HepG2 (cell line): ENCODE measurements around the gene NUDT22. TPM values are rescaled to one million over a fixed set of nuclear protein-coding genes. Genes with fewer than 3 reads are reported as not detected.

ENCODE experiments used
- ARNT ChIP-seq: fragments of 450-650 bp; IDR thresholded peaks from 2 replicates; pipeline ENCODE4 v1.6.1; 2017
- HNF4G ChIP-seq, 2 experiments: sonication (generic) in 1 of 2; formaldehyde crosslinking in 1 of 2; IDR thresholded peaks; 2 replicates each; pipeline versions ENCODE4 v1.4.0 to v1.6.1; 2011 to 2020; ENCODE audit warnings: borderline replicate concordance in 2 of 2, low read depth in 2 of 2, mild to moderate bottlenecking in 2 of 2, low read length in 1 of 2, missing genetic modification reagents in 1 of 2, moderate library complexity in 1 of 2
- MED1 ChIP-seq: sonication (generic); formaldehyde crosslinking; IDR thresholded peaks from 2 replicates; pipeline ENCODE4 v1.4.0; 2020; ENCODE audit warnings: missing genetic modification reagents
- NKX3-1 ChIP-seq: sonication (generic); formaldehyde crosslinking; IDR thresholded peaks from 2 replicates; pipeline ENCODE4 v1.5.0; 2020; ENCODE audit warnings: missing genetic modification reagents
- RBAK ChIP-seq: sonication (generic); formaldehyde crosslinking; IDR thresholded peaks from 2 replicates; pipeline ENCODE4 v1.5.1; 2020; ENCODE audit warnings: mild to moderate bottlenecking, missing genetic modification reagents
- YEATS2 ChIP-seq: sonication (generic); formaldehyde crosslinking; IDR thresholded peaks from 2 replicates; pipeline ENCODE4 v1.4.0; 2020; ENCODE audit warnings: missing genetic modification reagents, borderline replicate concordance
- ZBTB1 ChIP-seq: sonication (generic); formaldehyde crosslinking; IDR thresholded peaks from 2 replicates; pipeline ENCODE4 v1.4.0; 2020; ENCODE audit warnings: missing genetic modification reagents, borderline replicate concordance
- ZNF12 ChIP-seq: sonication (generic); formaldehyde crosslinking; IDR thresholded peaks from 2 replicates; pipeline ENCODE4 v1.5.0; 2020; ENCODE audit warnings: missing genetic modification reagents
- ZNF274 ChIP-seq: sonication (generic); formaldehyde crosslinking; IDR thresholded peaks from 2 replicates; pipeline ENCODE4 v1.5.1; 2020; ENCODE audit warnings: mild to moderate bottlenecking, missing genetic modification reagents
- ZNF3 ChIP-seq: IDR thresholded peaks from 2 replicates; pipeline ENCODE4 v1.7.0; 2017; ENCODE audit warnings: inconsistent platforms
- ZNF382 ChIP-seq: sonication (generic); formaldehyde crosslinking; IDR thresholded peaks from 2 replicates; pipeline ENCODE4 v1.5.0; 2020; ENCODE audit warnings: missing genetic modification reagents, mild to moderate bottlenecking, borderline replicate concordance
- ZNF430 ChIP-seq: sonication (generic); formaldehyde crosslinking; IDR thresholded peaks from 2 replicates; pipeline ENCODE4 v1.9.0; 2021; ENCODE audit warnings: mild to moderate bottlenecking, missing genetic modification reagents
- ZNF446 ChIP-seq: sonication (generic); formaldehyde crosslinking; IDR thresholded peaks from 2 replicates; pipeline ENCODE4 v1.5.0; 2020; ENCODE audit warnings: mild to moderate bottlenecking, missing genetic modification reagents
- ZNF501 ChIP-seq: sonication (generic); formaldehyde crosslinking; IDR thresholded peaks from 2 replicates; pipeline ENCODE4 v1.5.1; 2020; ENCODE audit warnings: mild to moderate bottlenecking, moderate library complexity, missing genetic modification reagents
- ZNF530 ChIP-seq: sonication (generic); formaldehyde crosslinking; IDR thresholded peaks from 2 replicates; pipeline ENCODE4 v1.5.0; 2020; ENCODE audit warnings: low read depth, mild to moderate bottlenecking, missing genetic modification reagents
- ZNF543 ChIP-seq: sonication (generic); formaldehyde crosslinking; IDR thresholded peaks from 2 replicates; pipeline ENCODE4 v1.4.0; 2020; ENCODE audit warnings: mild to moderate bottlenecking, missing genetic modification reagents
- ZNF577 ChIP-seq: sonication (generic); formaldehyde crosslinking; IDR thresholded peaks from 2 replicates; pipeline ENCODE4 v1.4.0; 2020; ENCODE audit warnings: mild to moderate bottlenecking, low read depth, missing genetic modification reagents, borderline replicate concordance
- ZNF850 ChIP-seq: sonication (generic); formaldehyde crosslinking; conservative IDR thresholded peaks from 2 replicates; pipeline ENCODE4 v1.9.0; 2021; ENCODE audit warnings: mild to moderate bottlenecking, missing genetic modification reagents
- polyA plus RNA-seq, 8 experiments: library from polyadenylated mRNA; depleted of rRNA in 3 of 8; stranded (reverse) in 7 of 8; unstranded in 1 of 8; fragments of >200 nt; fragmentation: Illumina TruSeq in 4 of 8; extraction: Trizol in 4 of 8; gene quantifications; 2 replicates each; pipeline versions ENCODE4 v1.2.1 to v1.2.3, GENCODE V29; 2011 to 2016; ENCODE audit warnings: low read depth in 4 of 8, missing spikeins in 1 of 8, mixed read lengths in 1 of 8; ENCODE audit not compliant: insufficient read depth in 1 of 8
- total RNA-seq, 5 experiments: library from RNA; depleted of rRNA; stranded (reverse); fragments of >200 nt; fragmentation: Illumina TruSeq; extraction: Trizol; gene quantifications; 2 replicates each; pipeline ENCODE4 v1.2.3, GENCODE V29; 2016; ENCODE audit warnings: low read depth in 1 of 5
- TF ChIP-seq, protein P1 (sequence below): IDR thresholded peaks from 2 replicates; pipeline ENCODE4 v1.6.1; 2016; ENCODE audit warnings: control low read depth
- TF ChIP-seq, protein P2 (sequence below): sonication (generic); formaldehyde crosslinking; IDR thresholded peaks from 2 replicates; pipeline ENCODE4 v1.5.0; 2020; ENCODE audit warnings: missing genetic modification reagents
- TF ChIP-seq, protein P3 (sequence below): sonication (generic); formaldehyde crosslinking; conservative IDR thresholded peaks from 2 replicates; pipeline ENCODE4 v1.8.0; 2022; ENCODE audit warnings: mild to moderate bottlenecking, moderate library complexity, missing genetic modification reagents
- TF ChIP-seq, protein P4 (sequence below): sonication (generic); formaldehyde crosslinking; IDR thresholded peaks from 2 replicates; pipeline ENCODE4 v1.4.0; 2020; ENCODE audit warnings: mild to moderate bottlenecking, missing genetic modification reagents
- TF ChIP-seq, protein P5 (sequence below): sonication (generic); formaldehyde crosslinking; IDR thresholded peaks from 2 replicates; pipeline ENCODE4 v1.4.0; 2020; ENCODE audit warnings: mild to moderate bottlenecking, low read depth, missing genetic modification reagents
- TF ChIP-seq, protein P6 (sequence below): IDR thresholded peaks from 2 replicates; pipeline ENCODE4 v1.6.1; 2016; ENCODE audit warnings: mild to moderate bottlenecking

Gene NUDT22
- total and polyA plus RNA-seq, 2 of the 13 experiments (the other 11 are each of a cell fraction or from before 2014, with no cell fraction given), result 33.5 to 39.8 TPM

DNA sequence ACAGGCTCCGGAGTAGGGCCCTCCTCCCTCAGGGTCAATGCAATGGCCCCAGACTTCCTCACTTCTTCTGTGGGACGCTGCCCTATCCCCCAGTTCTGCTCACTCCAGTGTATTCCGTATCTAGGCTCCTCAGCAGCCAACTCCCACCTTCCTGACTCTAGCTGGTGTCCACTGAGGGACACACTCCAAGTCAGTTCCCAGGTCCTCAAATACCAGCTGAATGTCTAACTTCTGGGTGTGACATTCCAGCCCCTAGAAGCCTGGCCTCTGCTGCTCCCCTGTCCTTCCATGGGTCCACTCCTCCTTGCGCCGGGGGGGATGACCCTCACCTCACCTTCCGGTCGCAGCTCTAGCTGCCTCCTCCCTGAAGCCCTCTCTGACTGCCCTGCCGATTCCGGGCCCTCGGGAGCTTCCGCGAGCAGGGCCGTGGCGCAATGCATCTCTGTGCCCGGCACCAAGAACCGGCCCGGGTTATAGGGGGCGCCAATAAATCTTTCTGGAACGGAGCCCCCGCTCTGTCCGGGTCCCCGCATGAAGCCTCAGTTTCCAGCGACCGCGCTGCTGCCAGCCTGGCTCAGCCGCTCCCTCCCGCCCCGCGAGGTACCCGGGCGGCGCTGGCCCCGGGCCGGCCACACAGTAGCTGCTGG is 42.9 kb downstream of the NUDT22 start (continued):
- TF ChIP-seq, protein P1, sequence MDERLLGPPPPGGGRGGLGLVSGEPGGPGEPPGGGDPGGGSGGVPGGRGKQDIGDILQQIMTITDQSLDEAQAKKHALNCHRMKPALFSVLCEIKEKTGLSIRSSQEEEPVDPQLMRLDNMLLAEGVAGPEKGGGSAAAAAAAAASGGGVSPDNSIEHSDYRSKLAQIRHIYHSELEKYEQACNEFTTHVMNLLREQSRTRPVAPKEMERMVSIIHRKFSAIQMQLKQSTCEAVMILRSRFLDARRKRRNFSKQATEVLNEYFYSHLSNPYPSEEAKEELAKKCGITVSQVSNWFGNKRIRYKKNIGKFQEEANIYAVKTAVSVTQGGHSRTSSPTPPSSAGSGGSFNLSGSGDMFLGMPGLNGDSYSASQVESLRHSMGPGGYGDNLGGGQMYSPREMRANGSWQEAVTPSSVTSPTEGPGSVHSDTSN (CRISPR knock-in tag), result no peak
- TF ChIP-seq, protein P2, sequence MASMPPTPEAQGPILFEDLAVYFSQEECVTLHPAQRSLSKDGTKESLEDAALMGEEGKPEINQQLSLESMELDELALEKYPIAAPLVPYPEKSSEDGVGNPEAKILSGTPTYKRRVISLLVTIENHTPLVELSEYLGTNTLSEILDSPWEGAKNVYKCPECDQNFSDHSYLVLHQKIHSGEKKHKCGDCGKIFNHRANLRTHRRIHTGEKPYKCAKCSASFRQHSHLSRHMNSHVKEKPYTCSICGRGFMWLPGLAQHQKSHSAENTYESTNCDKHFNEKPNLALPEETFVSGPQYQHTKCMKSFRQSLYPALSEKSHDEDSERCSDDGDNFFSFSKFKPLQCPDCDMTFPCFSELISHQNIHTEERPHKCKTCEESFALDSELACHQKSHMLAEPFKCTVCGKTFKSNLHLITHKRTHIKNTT (CRISPR knock-in tag), result no peak
- no peak for TF ChIP-seq NKX3-1 (CRISPR knock-in tag)
- TF ChIP-seq ZNF446 (CRISPR knock-in tag), result no peak
- no peak for TF ChIP-seq ZNF382
- no peak for TF ChIP-seq YEATS2 (CRISPR knock-in tag)
- TF ChIP-seq HNF4G (IDR thresholded peaks at IDR 0.05; ENCODE audit: borderline replicate concordance, low read depth, low read length), result no peak
- TF ChIP-seq HNF4G (CRISPR knock-in tag; IDR thresholded peaks at IDR 0.05; ENCODE audit: borderline replicate concordance, low read depth), result no peak
- no peak for TF ChIP-seq ZNF501 (CRISPR knock-in tag)
- TF ChIP-seq ZNF850 (CRISPR knock-in tag), result peak; percentile 84; the same call in 1 of the 2 replicates
- TF ChIP-seq, protein P3, sequence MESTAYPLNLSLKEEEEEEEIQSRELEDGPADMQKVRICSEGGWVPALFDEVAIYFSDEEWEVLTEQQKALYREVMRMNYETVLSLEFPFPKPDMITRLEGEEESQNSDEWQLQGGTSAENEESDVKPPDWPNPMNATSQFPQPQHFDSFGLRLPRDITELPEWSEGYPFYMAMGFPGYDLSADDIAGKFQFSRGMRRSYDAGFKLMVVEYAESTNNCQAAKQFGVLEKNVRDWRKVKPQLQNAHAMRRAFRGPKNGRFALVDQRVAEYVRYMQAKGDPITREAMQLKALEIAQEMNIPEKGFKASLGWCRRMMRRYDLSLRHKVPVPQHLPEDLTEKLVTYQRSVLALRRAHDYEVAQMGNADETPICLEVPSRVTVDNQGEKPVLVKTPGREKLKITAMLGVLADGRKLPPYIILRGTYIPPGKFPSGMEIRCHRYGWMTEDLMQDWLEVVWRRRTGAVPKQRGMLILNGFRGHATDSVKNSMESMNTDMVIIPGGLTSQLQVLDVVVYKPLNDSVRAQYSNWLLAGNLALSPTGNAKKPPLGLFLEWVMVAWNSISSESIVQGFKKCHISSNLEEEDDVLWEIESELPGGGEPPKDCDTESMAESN (CRISPR knock-in tag), result peak; percentile 15; the same call in 1 of the 2 replicates
- no peak for TF ChIP-seq MED1 (CRISPR knock-in tag)
- no peak for TF ChIP-seq ZNF577 (CRISPR knock-in tag)
- TF ChIP-seq, protein P4, sequence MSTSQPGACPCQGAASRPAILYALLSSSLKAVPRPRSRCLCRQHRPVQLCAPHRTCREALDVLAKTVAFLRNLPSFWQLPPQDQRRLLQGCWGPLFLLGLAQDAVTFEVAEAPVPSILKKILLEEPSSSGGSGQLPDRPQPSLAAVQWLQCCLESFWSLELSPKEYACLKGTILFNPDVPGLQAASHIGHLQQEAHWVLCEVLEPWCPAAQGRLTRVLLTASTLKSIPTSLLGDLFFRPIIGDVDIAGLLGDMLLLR (CRISPR knock-in tag), result no peak
- TF ChIP-seq ZNF274, result no peak
- TF ChIP-seq RBAK (CRISPR knock-in tag), result no peak
- no peak for TF ChIP-seq ZNF12
- TF ChIP-seq, protein P5, sequence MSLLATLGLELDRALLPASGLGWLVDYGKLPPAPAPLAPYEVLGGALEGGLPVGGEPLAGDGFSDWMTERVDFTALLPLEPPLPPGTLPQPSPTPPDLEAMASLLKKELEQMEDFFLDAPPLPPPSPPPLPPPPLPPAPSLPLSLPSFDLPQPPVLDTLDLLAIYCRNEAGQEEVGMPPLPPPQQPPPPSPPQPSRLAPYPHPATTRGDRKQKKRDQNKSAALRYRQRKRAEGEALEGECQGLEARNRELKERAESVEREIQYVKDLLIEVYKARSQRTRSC (CRISPR knock-in tag), result no peak
- no peak for TF ChIP-seq ARNT
- TF ChIP-seq, protein P6, sequence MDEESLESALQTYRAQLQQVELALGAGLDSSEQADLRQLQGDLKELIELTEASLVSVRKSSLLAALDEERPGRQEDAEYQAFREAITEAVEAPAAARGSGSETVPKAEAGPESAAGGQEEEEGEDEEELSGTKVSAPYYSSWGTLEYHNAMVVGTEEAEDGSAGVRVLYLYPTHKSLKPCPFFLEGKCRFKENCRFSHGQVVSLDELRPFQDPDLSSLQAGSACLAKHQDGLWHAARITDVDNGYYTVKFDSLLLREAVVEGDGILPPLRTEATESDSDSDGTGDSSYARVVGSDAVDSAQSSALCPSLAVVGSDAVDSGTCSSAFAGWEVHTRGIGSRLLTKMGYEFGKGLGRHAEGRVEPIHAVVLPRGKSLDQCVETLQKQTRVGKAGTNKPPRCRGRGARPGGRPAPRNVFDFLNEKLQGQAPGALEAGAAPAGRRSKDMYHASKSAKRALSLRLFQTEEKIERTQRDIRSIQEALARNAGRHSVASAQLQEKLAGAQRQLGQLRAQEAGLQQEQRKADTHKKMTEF (CRISPR knock-in tag), result peak; percentile 57
- TF ChIP-seq ZNF530, result no peak
- TF ChIP-seq ZNF3 (CRISPR knock-in tag), result no peak
- TF ChIP-seq ZNF543, result no peak; the same call in 1 of the 2 replicates
- TF ChIP-seq ZNF430 (CRISPR knock-in tag), result no peak
- TF ChIP-seq ZBTB1 (CRISPR knock-in tag), result no peak
